Measurements from ENCODE around the gene CEP192.

DNA sequence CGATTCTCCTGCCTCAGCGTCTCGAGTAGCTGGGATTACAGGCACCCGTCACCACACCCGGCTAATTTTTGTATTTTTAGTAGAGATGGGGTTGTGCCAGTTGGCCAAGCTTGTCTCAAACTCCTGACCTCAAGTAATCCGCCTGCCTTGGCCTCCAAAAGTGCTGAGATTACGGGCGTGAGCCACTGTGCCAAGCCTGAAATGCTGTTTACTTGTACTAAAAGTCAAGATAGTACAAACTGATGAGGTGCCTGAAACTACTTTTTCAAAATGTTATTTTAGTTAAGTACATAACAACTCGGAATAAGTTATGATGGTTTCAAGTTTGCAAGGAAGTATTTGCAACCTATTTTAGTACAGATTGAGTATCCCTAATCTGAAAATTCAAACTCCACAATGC, 85.7 kb downstream of the CEP192 start:
- TF ChIP-seq, protein P1, sequence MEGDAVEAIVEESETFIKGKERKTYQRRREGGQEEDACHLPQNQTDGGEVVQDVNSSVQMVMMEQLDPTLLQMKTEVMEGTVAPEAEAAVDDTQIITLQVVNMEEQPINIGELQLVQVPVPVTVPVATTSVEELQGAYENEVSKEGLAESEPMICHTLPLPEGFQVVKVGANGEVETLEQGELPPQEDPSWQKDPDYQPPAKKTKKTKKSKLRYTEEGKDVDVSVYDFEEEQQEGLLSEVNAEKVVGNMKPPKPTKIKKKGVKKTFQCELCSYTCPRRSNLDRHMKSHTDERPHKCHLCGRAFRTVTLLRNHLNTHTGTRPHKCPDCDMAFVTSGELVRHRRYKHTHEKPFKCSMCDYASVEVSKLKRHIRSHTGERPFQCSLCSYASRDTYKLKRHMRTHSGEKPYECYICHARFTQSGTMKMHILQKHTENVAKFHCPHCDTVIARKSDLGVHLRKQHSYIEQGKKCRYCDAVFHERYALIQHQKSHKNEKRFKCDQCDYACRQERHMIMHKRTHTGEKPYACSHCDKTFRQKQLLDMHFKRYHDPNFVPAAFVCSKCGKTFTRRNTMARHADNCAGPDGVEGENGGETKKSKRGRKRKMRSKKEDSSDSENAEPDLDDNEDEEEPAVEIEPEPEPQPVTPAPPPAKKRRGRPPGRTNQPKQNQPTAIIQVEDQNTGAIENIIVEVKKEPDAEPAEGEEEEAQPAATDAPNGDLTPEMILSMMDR (conservative IDR thresholded peaks at IDR 0.05; ENCODE audit: low read depth, low read length): no peak
- TF ChIP-seq POLR2A (IDR thresholded peaks at IDR 0.05; ENCODE audit: low read depth, low read length) (no peak), CEBPB (IDR thresholded peaks at IDR 0.05; ENCODE audit: low read depth, low read length) (no peak)

Data from IMR-90 (cell line).